ENCODE measurements around the gene EFNA5. TPM values are rescaled to one million over a fixed set of nuclear protein-coding genes. Genes with fewer than 3 reads are reported as not detected.

Gene EFNA5
- total and polyA plus RNA-seq, 2 of the 13 experiments (the other 11 are each of a cell fraction or from before 2014, with no cell fraction given) = not detected

DNA sequence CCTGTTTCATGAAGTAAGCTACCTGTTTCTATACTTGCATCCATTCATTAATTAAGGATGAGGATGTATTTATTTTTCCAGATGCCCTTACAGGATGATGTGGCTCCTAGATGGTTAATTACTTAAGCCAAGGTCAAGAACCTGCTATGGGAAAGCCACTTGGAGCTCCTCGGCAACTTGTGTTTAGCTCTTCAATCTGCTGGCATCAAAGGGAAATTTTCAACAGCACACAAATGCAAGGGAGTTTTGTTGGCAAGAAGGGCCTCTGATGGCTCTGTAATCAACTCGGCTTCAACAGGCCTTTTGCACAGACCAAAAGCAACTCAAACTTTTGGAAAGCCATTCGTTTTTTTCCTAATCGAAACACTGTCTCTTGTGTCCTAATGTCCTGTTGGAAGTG is 125.3 kb downstream of the EFNA5 start:
- DNase-seq (ENCODE audit: low spot score) (no peak), ATAC-seq (no peak), FAIRE-seq (no peak)
- H3K4me2 ChIP-seq (ENCODE audit: low read depth, low read length) = no peak overlapping the region
- H3K79me2 ChIP-seq (ENCODE audit: insufficient read depth, low read length) = no peaks in the 10 kb centered on the region
- H3K4me1 ChIP-seq (ENCODE audit: insufficient read depth, low read length) = no peaks in the 10 kb centered on the region
- no peak overlapping the region for H3K9ac ChIP-seq (ENCODE audit: insufficient read depth, low read depth, low read length)
- ChIA-PET POLR2A (no interaction called here), CTCF (ENCODE audit: low intra/inter-chr PET ratio, low total read pairs) (no interaction called here)
- no peak overlapping the region for H3K27ac ChIP-seq (ENCODE audit: extremely low read length, insufficient read depth, low read length)
- WGBS (ENCODE audit: low lambda C conversion rate) = 23% methylated on average over 4 of the region's 4 CpGs
- H3K9me3 ChIP-seq (ENCODE audit: low read length) = no peaks in the 10 kb centered on the region
- no peaks in the 10 kb centered on the region for H3K27me3 ChIP-seq (ENCODE audit: control insufficient read depth in 1 of 2, insufficient read depth in 2 of 2, low read length in 2 of 2)
- intact Hi-C loops (cut with micrococcal nuclease; ENCODE audit: unreplicated experiment) = no loop called here
- H3K36me3 ChIP-seq (replicated peaks in 1 of 2; ENCODE audit: control insufficient read depth in 1 of 2, insufficient read depth in 2 of 2, low read length in 2 of 2) = no peaks in the 10 kb centered on the region
- in situ Hi-C loops (cut with HindIII; ENCODE audit: extremely low pct_ligation_motif_present, low pct_unique_long_range_greater_than_20kb) = no loop called here
- H3K4me3 ChIP-seq (replicated peaks in 1 of 3; ENCODE audit: insufficient read depth in 1 of 3, low read depth in 2 of 3, low read length in 3 of 3) = no peak overlapping the region
- no peaks in the 10 kb centered on the region for H4K20me1 ChIP-seq (ENCODE audit: insufficient read depth, low read length)
- no TSS peak for BruUV-seq (replicated peaks)
- no peak overlapping the region for H2AFZ ChIP-seq (ENCODE audit: low read length)
- TF ChIP-seq ZKSCAN5 (CRISPR knock-in tag; IDR thresholded peaks at IDR 0.05) = no peak
- no peak for TF ChIP-seq YEATS4 (CRISPR knock-in tag; IDR thresholded peaks at IDR 0.05; ENCODE audit: borderline replicate concordance)
- no peak for TF ChIP-seq MTF2 (CRISPR knock-in tag; IDR thresholded peaks at IDR 0.05; ENCODE audit: borderline replicate concordance)
- TF ChIP-seq TRIM24 (CRISPR knock-in tag; IDR thresholded peaks at IDR 0.05) = no peak
- TF ChIP-seq, protein P1, sequence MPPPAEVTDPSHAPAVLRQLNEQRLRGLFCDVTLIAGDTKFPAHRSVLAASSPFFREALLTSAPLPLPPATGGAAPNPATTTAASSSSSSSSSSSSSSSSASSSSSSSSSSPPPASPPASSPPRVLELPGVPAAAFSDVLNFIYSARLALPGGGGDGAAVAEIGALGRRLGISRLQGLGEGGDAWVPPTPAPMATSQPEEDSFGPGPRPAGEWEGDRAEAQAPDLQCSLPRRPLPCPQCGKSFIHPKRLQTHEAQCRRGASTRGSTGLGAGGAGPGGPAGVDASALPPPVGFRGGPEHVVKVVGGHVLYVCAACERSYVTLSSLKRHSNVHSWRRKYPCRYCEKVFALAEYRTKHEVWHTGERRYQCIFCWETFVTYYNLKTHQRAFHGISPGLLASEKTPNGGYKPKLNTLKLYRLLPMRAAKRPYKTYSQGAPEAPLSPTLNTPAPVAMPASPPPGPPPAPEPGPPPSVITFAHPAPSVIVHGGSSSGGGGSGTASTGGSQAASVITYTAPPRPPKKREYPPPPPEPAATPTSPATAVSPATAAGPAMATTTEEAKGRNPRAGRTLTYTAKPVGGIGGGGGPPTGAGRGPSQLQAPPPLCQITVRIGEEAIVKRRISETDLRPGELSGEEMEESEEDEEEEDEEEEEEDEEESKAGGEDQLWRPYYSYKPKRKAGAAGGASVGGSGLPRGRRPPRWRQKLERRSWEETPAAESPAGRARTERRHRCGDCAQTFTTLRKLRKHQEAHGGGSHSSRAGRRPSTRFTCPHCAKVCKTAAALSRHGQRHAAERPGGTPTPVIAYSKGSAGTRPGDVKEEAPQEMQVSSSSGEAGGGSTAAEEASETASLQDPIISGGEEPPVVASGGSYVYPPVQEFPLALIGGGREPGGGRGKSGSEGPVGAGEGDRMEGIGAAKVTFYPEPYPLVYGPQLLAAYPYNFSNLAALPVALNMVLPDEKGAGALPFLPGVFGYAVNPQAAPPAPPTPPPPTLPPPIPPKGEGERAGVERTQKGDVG (CRISPR knock-in tag; IDR thresholded peaks at IDR 0.05; ENCODE audit: borderline replicate concordance) = no peak
- no peak for TF ChIP-seq PPARG (CRISPR knock-in tag; conservative IDR thresholded peaks at IDR 0.05)
- TF ChIP-seq PHB2 (IDR thresholded peaks at IDR 0.05; ENCODE audit: partially characterized antibody) = no peak
- no peak for TF ChIP-seq ZNF780A (CRISPR knock-in tag; IDR thresholded peaks at IDR 0.05)
- TF ChIP-seq, protein P2, sequence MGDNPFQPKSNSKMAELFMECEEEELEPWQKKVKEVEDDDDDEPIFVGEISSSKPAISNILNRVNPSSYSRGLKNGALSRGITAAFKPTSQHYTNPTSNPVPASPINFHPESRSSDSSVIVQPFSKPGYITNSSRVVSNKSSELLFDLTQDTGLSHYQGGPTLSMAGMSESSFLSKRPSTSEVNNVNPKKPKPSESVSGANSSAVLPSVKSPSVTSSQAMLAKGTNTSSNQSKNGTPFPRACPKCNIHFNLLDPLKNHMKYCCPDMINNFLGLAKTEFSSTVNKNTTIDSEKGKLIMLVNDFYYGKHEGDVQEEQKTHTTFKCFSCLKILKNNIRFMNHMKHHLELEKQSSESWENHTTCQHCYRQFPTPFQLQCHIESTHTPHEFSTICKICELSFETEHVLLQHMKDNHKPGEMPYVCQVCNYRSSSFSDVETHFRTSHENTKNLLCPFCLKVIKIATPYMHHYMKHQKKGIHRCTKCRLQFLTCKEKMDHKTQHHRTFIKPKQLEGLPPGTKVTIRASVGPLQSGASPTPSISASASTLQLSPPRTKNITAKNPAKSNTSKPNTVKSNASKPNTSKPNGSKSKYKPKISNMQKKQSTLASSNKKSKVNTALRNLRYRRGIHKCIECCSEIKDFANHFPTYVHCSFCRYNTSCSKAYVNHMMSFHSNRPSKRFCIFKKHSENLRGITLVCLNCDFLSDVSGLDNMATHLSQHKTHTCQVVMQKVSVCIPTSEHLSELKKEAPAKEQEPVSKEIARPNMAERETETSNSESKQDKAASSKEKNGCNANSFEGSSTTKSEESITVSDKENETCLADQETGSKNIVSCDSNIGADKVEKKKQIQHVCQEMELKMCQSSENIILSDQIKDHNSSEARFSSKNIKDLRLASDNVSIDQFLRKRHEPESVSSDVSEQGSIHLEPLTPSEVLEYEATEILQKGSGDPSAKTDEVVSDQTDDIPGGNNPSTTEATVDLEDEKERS (CRISPR knock-in tag; IDR thresholded peaks at IDR 0.05) = no peak
- no peak for TF ChIP-seq SNAI1 (CRISPR knock-in tag; IDR thresholded peaks at IDR 0.05; ENCODE audit: borderline replicate concordance)
- no peak for TF ChIP-seq GFI1 (CRISPR knock-in tag; IDR thresholded peaks at IDR 0.05; ENCODE audit: borderline replicate concordance)
- no peak for TF ChIP-seq KLF15 (CRISPR knock-in tag; IDR thresholded peaks at IDR 0.05; ENCODE audit: borderline replicate concordance)
- no peak for TF ChIP-seq ZNF564 (CRISPR knock-in tag; IDR thresholded peaks at IDR 0.05)
- TF ChIP-seq ZNF629 (CRISPR knock-in tag; conservative IDR thresholded peaks at IDR 0.05) = no peak
- no peak for TF ChIP-seq MZF1 (CRISPR knock-in tag; IDR thresholded peaks at IDR 0.05; ENCODE audit: borderline replicate concordance)
- TF ChIP-seq, protein P3, sequence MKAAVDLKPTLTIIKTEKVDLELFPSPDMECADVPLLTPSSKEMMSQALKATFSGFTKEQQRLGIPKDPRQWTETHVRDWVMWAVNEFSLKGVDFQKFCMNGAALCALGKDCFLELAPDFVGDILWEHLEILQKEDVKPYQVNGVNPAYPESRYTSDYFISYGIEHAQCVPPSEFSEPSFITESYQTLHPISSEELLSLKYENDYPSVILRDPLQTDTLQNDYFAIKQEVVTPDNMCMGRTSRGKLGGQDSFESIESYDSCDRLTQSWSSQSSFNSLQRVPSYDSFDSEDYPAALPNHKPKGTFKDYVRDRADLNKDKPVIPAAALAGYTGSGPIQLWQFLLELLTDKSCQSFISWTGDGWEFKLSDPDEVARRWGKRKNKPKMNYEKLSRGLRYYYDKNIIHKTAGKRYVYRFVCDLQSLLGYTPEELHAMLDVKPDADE (CRISPR knock-in tag; IDR thresholded peaks at IDR 0.05) = no peak
- TF ChIP-seq SMYD3 (CRISPR knock-in tag; IDR thresholded peaks at IDR 0.05) = no peak
- TF ChIP-seq, protein P4, sequence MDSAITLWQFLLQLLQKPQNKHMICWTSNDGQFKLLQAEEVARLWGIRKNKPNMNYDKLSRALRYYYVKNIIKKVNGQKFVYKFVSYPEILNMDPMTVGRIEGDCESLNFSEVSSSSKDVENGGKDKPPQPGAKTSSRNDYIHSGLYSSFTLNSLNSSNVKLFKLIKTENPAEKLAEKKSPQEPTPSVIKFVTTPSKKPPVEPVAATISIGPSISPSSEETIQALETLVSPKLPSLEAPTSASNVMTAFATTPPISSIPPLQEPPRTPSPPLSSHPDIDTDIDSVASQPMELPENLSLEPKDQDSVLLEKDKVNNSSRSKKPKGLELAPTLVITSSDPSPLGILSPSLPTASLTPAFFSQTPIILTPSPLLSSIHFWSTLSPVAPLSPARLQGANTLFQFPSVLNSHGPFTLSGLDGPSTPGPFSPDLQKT (CRISPR knock-in tag; IDR thresholded peaks at IDR 0.05; ENCODE audit: borderline replicate concordance) = no peak

Measured in HepG2 (cell line).